Measurements from ENCODE around the gene CNMD. TPM values are rescaled to one million over a fixed set of nuclear protein-coding genes. Genes with fewer than 3 reads are reported as not detected.
"Not testable (repeated sequence)": the region's sequence is repeated elsewhere in the genome, so short reads cannot be mapped to it uniquely, and the experiment has no call there.

The CNMD gene
- total RNA-seq, 1 donor from 2014 or later, result not detected

- ATAC-seq (no peak), DNase-seq (ENCODE audit: missing footprints) (no peak)
- intact Hi-C loops (cut with DNase I), result no loop called here
These were observed 32.2 kb downstream of the CNMD start for GRCh38 chr13:52707375-52707774.

- DNase-seq (ENCODE audit: missing footprints) (no peak), ATAC-seq (no peak)
- intact Hi-C loops (cut with DNase I), result no loop called here
These were observed 33.5 kb downstream of the CNMD start for GRCh38 chr13:52706081-52706480.

- DNase-seq (ENCODE audit: missing footprints) (no peak), ATAC-seq (no peak)
- intact Hi-C loops (cut with DNase I), result no loop called here
These were observed 36.1 kb downstream of the CNMD start for GRCh38 chr13:52703482-52703881.

GRCh38 chr13:52701728-52702465 lies 37.7 kb downstream of the CNMD start:
- no peak for DNase-seq (ENCODE audit: missing footprints)
- ATAC-seq, result no peak
- intact Hi-C loops (cut with DNase I), result no loop called here

- ATAC-seq (no peak), DNase-seq (ENCODE audit: missing footprints) (no peak)
- intact Hi-C loops (cut with DNase I), result no loop called here
These were observed 43.1 kb downstream of the CNMD start for GRCh38 chr13:52696566-52696965.

GRCh38 chr13:52695856-52696255 lies 43.8 kb downstream of the CNMD start:
- intact Hi-C loops (cut with DNase I), result no loop called here
- no peak for DNase-seq (ENCODE audit: missing footprints)
- no peak for ATAC-seq

GRCh38 chr13:52686376-52686775 lies 53.2 kb downstream of the CNMD start:
- no peak for ATAC-seq
- intact Hi-C loops (cut with DNase I), result no loop called here
- no peak for DNase-seq (ENCODE audit: missing footprints)

GRCh38 chr13:52685806-52686205 lies 53.8 kb downstream of the CNMD start:
- ATAC-seq; intact Hi-C loops (cut with DNase I); DNase-seq (ENCODE audit: missing footprints): not testable (repeated sequence)

- intact Hi-C loops (cut with DNase I), result no loop called here
- DNase-seq (ENCODE audit: missing footprints), result no peak
- ATAC-seq, result no peak
These were observed 61.8 kb downstream of the CNMD start for GRCh38 chr13:52677823-52678222.

- intact Hi-C loops (cut with DNase I), result no loop called here
- ATAC-seq (no peak), DNase-seq (ENCODE audit: missing footprints) (no peak)
These were observed 66.2 kb downstream of the CNMD start for GRCh38 chr13:52673465-52673864.

GRCh38 chr13:52670726-52671125 lies 68.9 kb downstream of the CNMD start:
- ATAC-seq, result no peak
- no peak for DNase-seq (ENCODE audit: missing footprints)
- intact Hi-C loops (cut with DNase I), result no loop called here

- ATAC-seq (no peak), DNase-seq (ENCODE audit: missing footprints) (no peak)
- intact Hi-C loops (cut with DNase I), result no loop called here
These were observed 69.9 kb downstream of the CNMD start for GRCh38 chr13:52669677-52670076.

GRCh38 chr13:52665325-52665724 lies 74.3 kb downstream of the CNMD start:
- ATAC-seq (no peak), DNase-seq (ENCODE audit: missing footprints) (no peak)
- intact Hi-C loops (cut with DNase I), result no loop called here

- intact Hi-C loops (cut with DNase I), result no loop called here
- DNase-seq (ENCODE audit: missing footprints) (no peak), ATAC-seq (no peak)
These were observed 75.3 kb downstream of the CNMD start for GRCh38 chr13:52664272-52664671.

- ATAC-seq (no peak), DNase-seq (ENCODE audit: missing footprints) (no peak)
- intact Hi-C loops (cut with DNase I), result no loop called here
These were observed 80.3 kb downstream of the CNMD start for GRCh38 chr13:52659340-52659739.

Other genes starting within 250 kb of the CNMD start
- 1.5 TPM for gene HNRNPA1L2, start 97.4 kb downstream of the CNMD start, total RNA-seq
- 55.5 TPM for gene SUGT1, start 87.0 kb downstream of the CNMD start, total RNA-seq
- gene PCDH8, start 108.8 kb upstream of the CNMD start, total RNA-seq, result 0.05 TPM